AG04449 (cell line): ENCODE results near the gene NDST3.

Source experiments
- CTCF ChIA-PET: fragments of 350-600 bp; formaldehyde crosslinking; extraction: SDS; loops from one replicate; lab custom pipeline; 2021; ENCODE audit warnings: antibody characterized with exemption; lab: Yijun Ruan, JAX
- POLR2A ChIA-PET: fragments of 400-600, 350-600 bp; formaldehyde crosslinking; extraction: SDS; loops from one replicate; lab custom pipeline; 2020; ENCODE audit warnings: antibody characterized with exemption, inconsistent platforms; lab: Yijun Ruan, JAX
- DNase-seq: peaks from one replicate; pipeline ENCODE4 v3.0.0-alpha.2; 2010; ENCODE audit warnings: low read depth, low spot score
- H3K4me3 ChIP-seq: 2 replicates; pipeline ENCODE4 v1.5.1; 2011; ENCODE audit warnings: low read depth, mild to moderate bottlenecking, control low read depth, low read length
- CTCF ChIP-seq: IDR thresholded peaks from one replicate; pipeline ENCODE4 v1.5.1; 2011; ENCODE audit warnings: mild to moderate bottlenecking, moderate library complexity, low read length, control low read depth, inconsistent platforms; ENCODE audit not compliant: insufficient read depth; ENCODE audit errors: missing control alignments

Gene NDST3

GRCh38 chr4:118154649-118155048 is 120.4 kb downstream of the NDST3 start:
- POLR2A ChIA-PET, result no interaction called here
- CTCF ChIA-PET, result no interaction called here
- no peak for TF ChIP-seq CTCF
- DNase-seq, result peak; percentile 49
- no peak overlapping the region for H3K4me3 ChIP-seq

GRCh38 chr4:118155516-118155915 is 121.2 kb downstream of the NDST3 start:
- ChIA-PET POLR2A (no interaction called here), CTCF (no interaction called here)
- no peak for TF ChIP-seq CTCF
- H3K4me3 ChIP-seq, result no peak overlapping the region
- DNase-seq, result no peak

- no peak for TF ChIP-seq CTCF
- no peak overlapping the region for H3K4me3 ChIP-seq
- DNase-seq, result no peak
- POLR2A ChIA-PET, result interaction anchor here (0.7 kb wide), 1 partner anchor 40 kb away, joined by 3 read pairs; no protein-coding TSS in a partner anchor
- CTCF ChIA-PET, result no interaction called here
Measured at GRCh38 chr4:118158763-118159375, 124.6 kb downstream of the NDST3 start.

- no peak for TF ChIP-seq CTCF
- H3K4me3 ChIP-seq, result no peak overlapping the region
- ChIA-PET POLR2A (no interaction called here), CTCF (no interaction called here)
- DNase-seq, result no peak
Measured at GRCh38 chr4:118167306-118167705, 133.0 kb downstream of the NDST3 start.

GRCh38 chr4:118171381-118171780 is 137.1 kb downstream of the NDST3 start:
- ChIA-PET POLR2A (no interaction called here), CTCF (no interaction called here)
- no peak overlapping the region for H3K4me3 ChIP-seq
- no peak for TF ChIP-seq CTCF
- no peak for DNase-seq

- CTCF ChIA-PET, result no interaction called here
- H3K4me3 ChIP-seq, result no peak overlapping the region
- no peak for TF ChIP-seq CTCF
- POLR2A ChIA-PET, result no interaction called here
- no peak for DNase-seq
Measured at GRCh38 chr4:118173126-118173525, 138.8 kb downstream of the NDST3 start.
